ENCODE data around the gene SLC22A1.

- TF ChIP-seq CREB1 (IDR thresholded peaks at IDR 0.05; ENCODE audit: low read depth) (no peak), BHLHE40 (IDR thresholded peaks at IDR 0.05; ENCODE audit: borderline replicate concordance in 1 of 2, low read depth in 2 of 2, low read length in 1 of 2) (no peak), STAT1 (conservative IDR thresholded peaks at IDR 0.05) (no peak), ZNF207 (IDR thresholded peaks at IDR 0.05; ENCODE audit: borderline replicate concordance) (no peak), NR2C2 (IDR thresholded peaks at IDR 0.05; ENCODE audit: borderline replicate concordance, control insufficient read depth, insufficient read length, low read depth) (no peak), CTCF (IDR thresholded peaks at IDR 0.05 in 2 of 3, conservative IDR thresholded peaks at IDR 0.05 in 1 of 3; ENCODE audit: control insufficient read depth in 2 of 3, extremely low read depth in 1 of 3, insufficient read depth in 1 of 3, low read depth in 3 of 3, low read length in 3 of 3) (no peak), SMC3 (IDR thresholded peaks at IDR 0.05; ENCODE audit: borderline replicate concordance, low read length) (no peak), NRF1 (conservative IDR thresholded peaks at IDR 0.05; ENCODE audit: low read depth, low read length) (no peak), KAT2A (conservative IDR thresholded peaks at IDR 0.05; ENCODE audit: control insufficient read depth, low read depth, low read length) (no peak), POLR2A (IDR thresholded peaks at IDR 0.05; ENCODE audit: low read depth, low read length) (no peak), JUNB (IDR thresholded peaks at IDR 0.05) (no peak), USF2 (IDR thresholded peaks at IDR 0.05; ENCODE audit: borderline replicate concordance, low read depth, low read length) (no peak), ZNF687 (IDR thresholded peaks at IDR 0.05) (no peak)
These were observed 13.3 kb downstream of the SLC22A1 start for GRCh38 chr6:160134779-160135547.

All from GM12878 (cell line).